OCI-LY7 (cell line): ENCODE measurements around the gene TMEM266. TPM values are rescaled to one million over a fixed set of nuclear protein-coding genes. Genes with fewer than 3 reads are reported as not detected.

Source experiments
- BruUV-seq: library from RNA; stranded (reverse); fragments of 400-500 nt; replicated peaks from 2 replicates; lab custom pipeline; 2021; lab: Mats Ljungman, UMichigan
- CTCF ChIA-PET: fragments of 300-600 bp; sonication (Branson Sonifier 250); formaldehyde crosslinking; loops from one replicate; lab custom pipeline; 2022; ENCODE audit warnings: antibody characterized with exemption; ENCODE audit not compliant: unreplicated experiment; lab: Charles Lee
- POLR2A ChIA-PET: fragments of 300-600 bp; sonication (Branson Sonifier 250); formaldehyde crosslinking; loops from one replicate; lab custom pipeline; 2022; ENCODE audit warnings: antibody characterized with exemption; lab: Charles Lee
- DNase-seq: peaks from one replicate; pipeline ENCODE4 v3.0.0-alpha.2; 2015; ENCODE audit warnings: low spot score
- H2AFZ ChIP-seq: fragments of 200-600 bp; sonication (generic), shearing (Covaris generic); 2 replicates; pipeline ENCODE4 v1.6.1; 2014; ENCODE audit warnings: mild to moderate bottlenecking, antibody characterized with exemption, low read length, moderate library complexity
- H3K27ac ChIP-seq: fragments of 200-600 bp; sonication (generic); 2 replicates; pipeline ENCODE4 v1.5.1; 2014; ENCODE audit warnings: mixed run types, low read depth, mild to moderate bottlenecking, moderate library complexity, low read length, inconsistent platforms; ENCODE audit not compliant: poor library complexity, severe bottlenecking
- H3K36me3 ChIP-seq: fragments of 200-600 bp; sonication (generic); 2 replicates; pipeline ENCODE4 v1.6.1; 2014; ENCODE audit warnings: mild to moderate bottlenecking, antibody characterized with exemption, low read length, moderate library complexity, mixed read lengths; ENCODE audit not compliant: insufficient read depth
- H3K4me1 ChIP-seq: fragments of 200-600 bp; sonication (generic); 2 replicates; pipeline ENCODE4 v1.5.1; 2014; ENCODE audit warnings: mild to moderate bottlenecking, low read length; ENCODE audit not compliant: insufficient read depth, poor library complexity, severe bottlenecking
- H3K4me2 ChIP-seq: fragments of 200-600 bp; sonication (generic); 2 replicates; pipeline ENCODE4 v1.6.1; 2014; ENCODE audit warnings: mild to moderate bottlenecking, low read length
- H3K4me3 ChIP-seq: fragments of 200-600 bp; sonication (generic); 2 replicates; pipeline ENCODE4 v1.5.1; 2014; ENCODE audit warnings: mild to moderate bottlenecking, low read depth, low read length; ENCODE audit not compliant: poor library complexity, severe bottlenecking
- H3K79me2 ChIP-seq: fragments of 200-600 bp; sonication (generic); 2 replicates; pipeline ENCODE4 v1.6.1; 2016; ENCODE audit warnings: low read depth, mild to moderate bottlenecking, low read length, moderate library complexity, mixed read lengths; ENCODE audit not compliant: insufficient read depth
- H3K9me2 ChIP-seq: fragments of 200-600 bp; sonication (generic); 2 replicates; pipeline ENCODE4 v1.6.1; 2016; ENCODE audit warnings: mild to moderate bottlenecking, low read length, mixed read lengths; ENCODE audit not compliant: insufficient read depth
- H3K9me3 ChIP-seq: fragments of 200-600 bp; sonication (generic); 2 replicates; pipeline ENCODE4 v1.6.1; 2014; ENCODE audit warnings: mild to moderate bottlenecking, mixed run types, low read length, mixed read lengths
- H4K20me1 ChIP-seq: fragments of 200-600 bp; sonication (generic); 2 replicates; pipeline ENCODE4 v1.6.1; 2014; ENCODE audit warnings: mild to moderate bottlenecking, antibody characterized with exemption, low read length, moderate library complexity, mixed read lengths; ENCODE audit not compliant: insufficient read depth
- EZH2phosphoT487 ChIP-seq: fragments of 200-600 bp; sonication (generic); IDR thresholded peaks from 2 replicates; pipeline ENCODE4 v1.6.1; 2018; ENCODE audit warnings: low read depth, borderline replicate concordance, mild to moderate bottlenecking, mixed run types, antibody characterized with exemption, low read length, moderate library complexity, mixed read lengths
- intact Hi-C: fragments of 100-400 bp; cut with micrococcal nuclease; formaldehyde crosslinking; loops from one replicate; pipeline ENCODE4 v1.10.0; 2022; ENCODE audit not compliant: unreplicated experiment
- total RNA-seq, 2 experiments: library from RNA; depleted of rRNA in 1 of 2; stranded (reverse); fragments of >200 nt in 1 of 2; shearing (Covaris generic) in 1 of 2; gene quantifications; 2 replicates each; pipeline ENCODE4 v1.2.3, GENCODE V29; 2014 to 2022
- TF ChIP-seq, protein P1 (sequence below): fragments of 200-600 bp; sonication (generic); conservative IDR thresholded peaks from 2 replicates; pipeline ENCODE4 v1.5.1; 2014; ENCODE audit warnings: mild to moderate bottlenecking, antibody characterized with exemption, low read length, moderate library complexity, mixed read lengths

TMEM266 gene
- total RNA-seq, 2 experiments from 2014 or later: not detected

GRCh38 chr15:76198456-76199105 is 138.8 kb downstream of the TMEM266 start:
- no peaks in the 10 kb centered on the region for H3K9me2 ChIP-seq
- no peak for TF ChIP-seq EZH2phosphoT487
- TF ChIP-seq, protein P1, sequence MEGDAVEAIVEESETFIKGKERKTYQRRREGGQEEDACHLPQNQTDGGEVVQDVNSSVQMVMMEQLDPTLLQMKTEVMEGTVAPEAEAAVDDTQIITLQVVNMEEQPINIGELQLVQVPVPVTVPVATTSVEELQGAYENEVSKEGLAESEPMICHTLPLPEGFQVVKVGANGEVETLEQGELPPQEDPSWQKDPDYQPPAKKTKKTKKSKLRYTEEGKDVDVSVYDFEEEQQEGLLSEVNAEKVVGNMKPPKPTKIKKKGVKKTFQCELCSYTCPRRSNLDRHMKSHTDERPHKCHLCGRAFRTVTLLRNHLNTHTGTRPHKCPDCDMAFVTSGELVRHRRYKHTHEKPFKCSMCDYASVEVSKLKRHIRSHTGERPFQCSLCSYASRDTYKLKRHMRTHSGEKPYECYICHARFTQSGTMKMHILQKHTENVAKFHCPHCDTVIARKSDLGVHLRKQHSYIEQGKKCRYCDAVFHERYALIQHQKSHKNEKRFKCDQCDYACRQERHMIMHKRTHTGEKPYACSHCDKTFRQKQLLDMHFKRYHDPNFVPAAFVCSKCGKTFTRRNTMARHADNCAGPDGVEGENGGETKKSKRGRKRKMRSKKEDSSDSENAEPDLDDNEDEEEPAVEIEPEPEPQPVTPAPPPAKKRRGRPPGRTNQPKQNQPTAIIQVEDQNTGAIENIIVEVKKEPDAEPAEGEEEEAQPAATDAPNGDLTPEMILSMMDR: no peak
- BruUV-seq: no TSS peak
- no peak overlapping the region for H2AFZ ChIP-seq
- intact Hi-C loops: no loop called here
- no peak overlapping the region for H3K4me2 ChIP-seq
- CTCF ChIA-PET: no interaction called here
- H3K4me1 ChIP-seq: peaks cover 15% of the 10 kb centered on the region
- no peaks in the 10 kb centered on the region for H3K36me3 ChIP-seq
- no peak for DNase-seq
- H3K4me3 ChIP-seq: no peak overlapping the region
- no peaks in the 10 kb centered on the region for H3K79me2 ChIP-seq
- no peaks in the 10 kb centered on the region for H3K9me3 ChIP-seq
- no peak overlapping the region for H3K27ac ChIP-seq
- POLR2A ChIA-PET: no interaction called here
- H4K20me1 ChIP-seq: no peaks in the 10 kb centered on the region

DNA sequence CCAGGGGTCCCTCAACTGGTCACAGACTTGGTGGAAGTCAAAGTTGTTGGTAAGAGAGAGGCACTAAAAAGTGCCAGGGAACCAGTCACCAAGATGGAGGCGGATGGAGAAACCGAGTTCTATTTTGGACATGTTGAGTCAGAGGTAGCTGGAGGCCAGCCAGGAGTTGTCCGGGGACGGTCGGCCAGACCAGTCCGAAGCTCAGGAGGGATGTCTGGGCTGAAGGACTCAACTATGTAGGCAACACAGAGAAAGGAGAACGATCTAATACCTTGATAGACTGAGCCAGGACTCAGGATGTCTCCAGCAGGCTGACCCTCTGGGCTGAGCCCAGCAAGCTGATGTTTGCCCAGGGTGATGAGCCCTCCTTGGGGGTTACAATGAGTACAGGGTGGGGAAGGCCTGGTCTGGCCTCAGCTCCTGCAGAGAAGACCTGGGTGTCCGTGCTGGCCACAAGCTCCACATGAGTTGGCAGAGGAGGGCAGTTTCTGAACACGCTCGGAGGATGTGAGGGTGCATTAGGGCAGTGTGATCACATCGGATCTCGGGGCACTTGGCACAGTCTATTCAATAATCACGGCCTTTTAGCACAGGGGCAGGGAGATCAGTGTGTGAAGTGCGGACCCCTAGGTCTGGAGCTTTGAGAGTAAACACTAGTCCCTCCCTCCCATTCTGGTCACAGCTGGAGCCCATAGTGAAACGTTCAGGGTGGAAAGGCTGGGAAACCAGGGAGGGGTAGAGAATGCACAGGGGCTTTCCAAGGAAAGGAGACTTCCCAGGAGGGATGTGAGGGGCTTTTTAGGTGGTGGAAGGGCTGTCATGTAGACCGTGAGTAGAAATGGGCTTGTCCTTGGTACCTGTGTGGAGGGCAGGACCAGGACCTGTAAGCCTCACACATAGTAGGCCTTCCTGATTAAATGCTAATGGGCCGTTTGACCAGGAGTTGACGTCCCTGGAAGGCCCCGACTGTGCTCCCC is 139.6 kb downstream of the TMEM266 start:
- POLR2A ChIA-PET: interaction anchor here (0.6 kb wide), 1 partner anchor 1903 kb away, joined by 3 read pairs; no protein-coding TSS in a partner anchor
- CTCF ChIA-PET: no interaction called here
- intact Hi-C loops: no loop called here
- BruUV-seq: no TSS peak
- Histone ChIP-seq H3K4me2 (no peak overlapping the region), H2AFZ (no peak overlapping the region), H3K4me3 (no peak overlapping the region), H3K4me1 (peaks cover 15% of the 10 kb centered on the region), H3K9me2 (no peaks in the 10 kb centered on the region), H3K9me3 (no peaks in the 10 kb centered on the region), H4K20me1 (no peaks in the 10 kb centered on the region), H3K36me3 (no peaks in the 10 kb centered on the region), H3K79me2 (no peaks in the 10 kb centered on the region), H3K27ac (no peak overlapping the region)
- no peak for TF ChIP-seq EZH2phosphoT487
- TF ChIP-seq, protein P1: no peak
- no peak for DNase-seq
